Astrocyte (in vitro differentiated cells and primary cell): ENCODE measurements around the gene MYOZ2.
"Not testable (repeated sequence)": the region's sequence is repeated elsewhere in the genome, so short reads cannot be mapped to it uniquely, and the experiment has no call there.

Experiments
- EZH2 ChIP-seq: IDR thresholded peaks from 2 replicates; pipeline ENCODE4 v1.6.1; 2012; ENCODE audit warnings: mild to moderate bottlenecking, low read length, inconsistent platforms; ENCODE audit not compliant: insufficient read depth
- TF ChIP-seq, protein P1 (sequence below): IDR thresholded peaks from 2 replicates; pipeline ENCODE4 v1.5.1; 2011; ENCODE audit warnings: low read depth, mild to moderate bottlenecking, inconsistent platforms, low read length, moderate library complexity; ENCODE audit not compliant: insufficient read depth

DNA sequence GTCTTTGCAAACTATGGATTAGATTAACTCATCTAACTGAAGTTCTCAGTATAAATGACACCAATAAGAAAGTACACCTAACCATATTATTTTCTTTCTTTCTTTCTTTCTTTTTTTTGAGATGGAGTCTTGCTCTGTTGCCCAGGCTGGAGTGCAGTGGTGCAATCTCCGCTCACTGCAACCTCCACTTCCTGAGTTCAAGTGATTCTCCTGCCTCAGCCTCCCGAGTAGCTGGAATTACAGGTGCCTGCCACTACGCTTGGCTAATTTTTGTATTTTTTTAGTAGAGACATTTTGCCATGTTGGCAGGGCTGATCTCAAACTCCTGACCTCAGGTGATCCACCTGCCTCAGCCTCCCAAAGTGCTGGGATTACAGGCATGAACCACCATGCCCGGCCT, 5.7 kb downstream of the MYOZ2 start:
- TF ChIP-seq, protein P1, sequence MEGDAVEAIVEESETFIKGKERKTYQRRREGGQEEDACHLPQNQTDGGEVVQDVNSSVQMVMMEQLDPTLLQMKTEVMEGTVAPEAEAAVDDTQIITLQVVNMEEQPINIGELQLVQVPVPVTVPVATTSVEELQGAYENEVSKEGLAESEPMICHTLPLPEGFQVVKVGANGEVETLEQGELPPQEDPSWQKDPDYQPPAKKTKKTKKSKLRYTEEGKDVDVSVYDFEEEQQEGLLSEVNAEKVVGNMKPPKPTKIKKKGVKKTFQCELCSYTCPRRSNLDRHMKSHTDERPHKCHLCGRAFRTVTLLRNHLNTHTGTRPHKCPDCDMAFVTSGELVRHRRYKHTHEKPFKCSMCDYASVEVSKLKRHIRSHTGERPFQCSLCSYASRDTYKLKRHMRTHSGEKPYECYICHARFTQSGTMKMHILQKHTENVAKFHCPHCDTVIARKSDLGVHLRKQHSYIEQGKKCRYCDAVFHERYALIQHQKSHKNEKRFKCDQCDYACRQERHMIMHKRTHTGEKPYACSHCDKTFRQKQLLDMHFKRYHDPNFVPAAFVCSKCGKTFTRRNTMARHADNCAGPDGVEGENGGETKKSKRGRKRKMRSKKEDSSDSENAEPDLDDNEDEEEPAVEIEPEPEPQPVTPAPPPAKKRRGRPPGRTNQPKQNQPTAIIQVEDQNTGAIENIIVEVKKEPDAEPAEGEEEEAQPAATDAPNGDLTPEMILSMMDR = not testable (repeated sequence)
- TF ChIP-seq EZH2 = not testable (repeated sequence)
